HG03378 (cell line): ENCODE data around the gene CNTNAP4.

Experiments
- ATAC-seq: cut with Tn5 transposase; IDR thresholded peaks from one replicate; pipeline ENCODE4 v1.9.1; 2021; ENCODE audit warnings: mild to moderate bottlenecking, moderate library complexity; ENCODE audit not compliant: unreplicated experiment

Gene CNTNAP4

GRCh38 chr16:76484020-76484419 is 206.8 kb downstream of the CNTNAP4 start:
- ATAC-seq, result no peak

DNA sequence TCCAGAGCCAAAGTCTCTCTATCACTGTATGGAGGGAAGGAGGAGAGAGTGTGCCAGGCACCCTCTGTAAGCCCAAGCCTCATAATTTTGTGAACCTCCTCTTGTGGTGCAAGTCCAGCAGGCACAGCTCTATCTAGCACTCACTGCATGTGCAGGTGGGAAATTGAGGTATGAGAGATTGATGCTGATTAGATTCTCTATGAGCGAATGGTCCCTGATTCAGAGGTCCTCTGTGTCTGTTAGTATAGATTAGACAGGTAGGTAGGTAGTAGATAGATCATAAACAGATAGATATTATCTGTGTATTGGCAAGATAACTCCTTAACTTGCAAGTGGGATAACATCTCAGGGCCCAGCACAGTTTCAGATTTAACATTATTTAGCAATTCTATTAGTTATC is 209.5 kb downstream of the CNTNAP4 start:
- no peak for ATAC-seq

- no peak for ATAC-seq
These were observed 210.3 kb downstream of the CNTNAP4 start for GRCh38 chr16:76487411-76488064.

- no peak for ATAC-seq
These were observed 210.8 kb downstream of the CNTNAP4 start for GRCh38 chr16:76488065-76488417.

- ATAC-seq, result no peak
These were observed 212.9 kb downstream of the CNTNAP4 start for GRCh38 chr16:76490036-76490639.

- no peak for ATAC-seq
These were observed 222.8 kb downstream of the CNTNAP4 start for GRCh38 chr16:76500006-76500405.

GRCh38 chr16:76502063-76502462 is 224.9 kb downstream of the CNTNAP4 start:
- ATAC-seq, result no peak

DNA sequence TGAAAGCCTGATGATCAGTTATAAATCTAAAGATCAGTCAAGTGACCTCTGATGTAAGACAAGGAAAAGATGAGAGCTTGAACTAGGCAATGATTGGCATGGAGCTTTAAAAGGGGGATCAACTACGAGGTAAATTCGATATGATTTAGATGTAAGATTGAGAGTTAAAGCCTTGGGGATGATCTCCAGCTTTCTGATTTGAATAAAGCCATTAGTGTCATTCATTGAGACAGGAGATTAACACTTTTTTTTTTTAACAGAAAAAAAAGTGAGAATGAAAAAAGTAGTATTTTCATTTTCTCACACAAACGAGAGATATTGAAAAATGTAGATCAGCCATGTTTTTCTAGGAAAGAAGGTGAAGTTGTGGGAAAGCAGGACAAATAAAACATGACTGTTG is 225.4 kb downstream of the CNTNAP4 start:
- ATAC-seq, result no peak

GRCh38 chr16:76503091-76503490 is 225.9 kb downstream of the CNTNAP4 start:
- no peak for ATAC-seq

- ATAC-seq, result no peak
These were observed 234.0 kb downstream of the CNTNAP4 start for GRCh38 chr16:76511203-76511602.

DNA sequence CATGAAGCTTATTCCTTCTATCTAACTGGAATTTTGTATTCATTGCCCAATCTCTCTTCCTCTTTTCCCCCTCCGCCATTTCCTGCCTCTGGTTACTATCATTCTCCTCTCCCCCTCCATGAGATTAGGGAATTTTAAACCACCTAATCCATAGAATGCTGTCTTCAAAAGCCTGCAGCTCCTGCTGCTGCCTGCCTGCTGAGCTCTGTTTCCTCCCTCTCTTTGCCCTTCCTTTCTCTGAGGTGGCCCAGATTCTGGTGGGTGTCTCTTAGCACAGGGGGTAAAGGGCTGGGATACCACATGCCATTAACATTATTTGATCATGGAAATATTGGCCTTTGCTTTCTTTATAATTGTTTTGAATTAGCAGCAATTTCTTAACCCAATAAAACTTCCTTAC is 241.6 kb downstream of the CNTNAP4 start:
- no peak for ATAC-seq

DNA sequence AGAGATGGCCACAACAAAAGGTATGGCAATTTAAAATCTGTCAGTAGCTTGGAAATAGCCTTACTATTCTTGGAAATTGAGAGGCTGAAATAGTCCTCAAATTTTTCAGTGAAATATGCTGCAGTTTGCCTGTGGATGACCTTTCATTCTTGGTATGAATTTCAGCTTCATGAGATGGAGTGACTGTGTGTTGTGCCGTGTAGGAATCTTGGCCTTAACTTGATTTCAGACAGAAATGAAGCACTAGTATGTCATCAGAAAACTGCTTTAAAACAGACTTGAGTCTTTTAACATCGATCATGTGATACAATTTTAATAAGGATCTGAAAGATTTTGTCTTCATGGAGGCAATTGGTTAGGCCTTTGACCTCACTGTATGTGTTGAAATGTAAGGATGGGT is 247.2 kb downstream of the CNTNAP4 start:
- no peak for ATAC-seq

DNA sequence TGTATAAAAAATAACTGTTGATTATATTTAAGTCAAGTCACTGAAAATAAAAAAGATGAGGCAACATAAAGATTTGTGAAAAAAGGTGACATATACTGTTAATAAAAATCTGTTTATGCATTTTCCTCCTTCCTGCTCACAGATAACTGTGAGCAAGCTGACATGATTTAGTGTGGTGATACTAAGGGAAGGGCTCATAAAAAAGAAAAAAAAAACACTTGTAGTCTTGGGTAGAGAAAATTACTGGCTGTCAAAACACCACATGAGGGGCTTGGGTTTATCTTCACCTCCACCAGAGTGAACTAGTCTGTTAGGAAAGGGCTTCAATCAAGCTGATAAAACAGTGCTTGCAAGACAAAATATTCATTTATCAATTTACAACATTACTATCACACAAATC is 247.6 kb downstream of the CNTNAP4 start:
- ATAC-seq, result no peak

DNA sequence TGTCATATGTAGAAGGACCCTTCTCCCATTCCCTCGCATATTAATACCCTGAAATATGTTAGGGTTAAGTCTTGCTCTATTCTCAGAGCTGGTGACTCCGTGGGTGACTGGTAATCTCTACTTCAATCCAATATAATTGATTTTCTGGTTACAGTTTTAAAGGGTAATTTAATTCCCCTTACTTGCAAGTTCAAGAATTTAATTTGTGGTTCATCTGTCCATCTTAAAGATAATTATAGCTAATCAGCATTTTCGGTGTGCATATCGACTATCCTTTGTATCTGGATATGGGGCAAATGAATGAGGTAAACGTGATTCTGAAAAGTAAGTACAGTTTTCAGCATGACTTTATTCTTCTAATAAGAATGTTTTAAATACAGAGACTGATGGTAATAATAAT is 250.0 kb downstream of the CNTNAP4 start:
- ATAC-seq, result no peak

DNA sequence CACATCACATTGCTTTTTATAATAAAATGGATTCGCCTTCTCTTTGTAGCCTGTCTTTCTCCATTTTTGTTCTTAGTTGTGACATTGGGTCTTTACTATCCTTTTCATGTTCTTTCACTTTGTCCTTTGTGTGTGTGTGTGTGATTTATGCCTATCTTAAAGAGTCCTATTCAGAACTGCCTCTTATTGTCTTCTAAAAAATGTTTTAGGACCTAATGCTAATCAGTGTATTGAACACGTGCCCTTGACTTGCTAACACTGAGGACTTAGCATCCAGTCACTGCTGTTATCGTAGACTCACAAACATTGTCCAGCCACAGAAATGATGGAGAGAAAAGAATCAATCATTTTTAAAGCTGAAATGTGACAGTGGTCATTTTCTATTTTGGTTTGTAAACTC is 251.9 kb downstream of the CNTNAP4 start:
- ATAC-seq, result no peak

DNA sequence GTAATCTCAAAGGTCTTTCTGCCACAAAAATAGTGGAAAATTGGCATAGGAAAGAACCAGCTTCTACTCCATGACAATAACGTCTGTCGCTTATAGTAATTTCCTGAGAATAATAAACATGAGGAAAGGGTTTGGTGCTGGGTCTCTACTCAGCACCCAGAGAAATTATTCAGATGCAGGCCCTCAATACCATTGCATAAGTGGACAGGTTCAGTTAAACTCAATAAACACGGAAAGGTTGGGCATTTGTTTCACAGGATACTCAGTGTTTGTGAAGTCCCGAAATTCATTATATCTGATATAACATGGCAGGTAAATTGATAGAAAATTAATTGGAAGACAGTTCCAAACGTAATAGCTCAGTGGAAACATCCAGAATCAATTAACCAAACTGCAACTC is 254.0 kb downstream of the CNTNAP4 start:
- no peak for ATAC-seq

DNA sequence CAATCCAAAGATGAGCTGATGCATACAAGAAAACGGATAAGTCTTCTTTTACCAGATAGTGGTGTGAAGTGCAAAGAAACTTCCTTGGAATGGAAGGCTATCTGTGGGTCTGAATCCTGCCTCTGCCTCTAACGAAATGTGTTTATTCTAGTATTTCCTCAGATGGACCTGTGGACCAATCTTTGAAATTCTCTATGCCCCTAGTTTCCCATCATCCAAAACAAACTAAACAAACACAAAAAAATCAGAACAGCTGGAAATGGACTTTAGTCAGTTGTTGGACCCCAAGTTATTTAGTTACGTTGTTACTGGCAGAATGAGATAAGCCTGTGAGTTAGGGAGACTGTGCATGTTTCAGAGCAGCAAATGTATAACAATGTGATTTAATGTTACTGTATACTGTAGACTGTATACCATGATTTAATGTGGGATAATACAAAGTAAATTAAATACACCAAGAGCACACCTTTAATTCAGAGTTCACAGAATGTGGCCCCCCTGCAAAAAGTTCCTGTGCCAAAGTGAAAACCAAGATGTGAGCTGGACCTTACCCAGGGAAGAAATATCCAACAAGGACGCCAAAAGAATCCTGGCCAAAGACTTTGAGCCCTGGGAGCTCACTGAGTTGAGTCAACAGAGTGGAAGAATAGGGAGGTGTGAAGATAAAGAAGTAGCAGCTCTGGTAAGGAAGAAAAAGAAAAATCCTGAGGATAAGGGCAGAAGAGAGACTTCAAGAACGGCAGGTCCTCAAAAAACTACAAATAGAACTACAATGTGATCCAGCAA is 255.2 kb downstream of the CNTNAP4 start:
- ATAC-seq, result no peak

GRCh38 chr16:76539609-76540008 is 262.4 kb downstream of the CNTNAP4 start:
- no peak for ATAC-seq

- no peak for ATAC-seq
These were observed 263.9 kb downstream of the CNTNAP4 start for GRCh38 chr16:76541070-76541469.

DNA sequence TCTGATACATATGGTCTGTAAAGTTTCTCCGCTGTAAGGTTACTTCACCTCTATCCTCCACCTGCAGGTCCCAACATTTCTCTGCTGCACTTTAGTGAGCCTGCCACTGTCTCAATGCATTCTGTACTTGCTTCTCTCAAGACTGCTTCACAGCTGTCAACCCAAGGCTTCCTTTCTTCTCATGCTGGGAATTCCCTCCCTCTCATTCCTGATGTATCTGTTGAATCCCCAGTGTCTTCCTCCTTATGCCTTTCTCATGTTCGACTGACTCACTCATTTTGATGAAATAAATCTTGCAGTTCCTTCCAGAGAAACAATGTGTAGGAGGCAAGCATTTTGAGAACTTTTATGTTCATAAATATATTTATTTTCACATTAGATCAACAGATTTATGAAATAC is 288.3 kb downstream of the CNTNAP4 start:
- no peak for ATAC-seq

DNA sequence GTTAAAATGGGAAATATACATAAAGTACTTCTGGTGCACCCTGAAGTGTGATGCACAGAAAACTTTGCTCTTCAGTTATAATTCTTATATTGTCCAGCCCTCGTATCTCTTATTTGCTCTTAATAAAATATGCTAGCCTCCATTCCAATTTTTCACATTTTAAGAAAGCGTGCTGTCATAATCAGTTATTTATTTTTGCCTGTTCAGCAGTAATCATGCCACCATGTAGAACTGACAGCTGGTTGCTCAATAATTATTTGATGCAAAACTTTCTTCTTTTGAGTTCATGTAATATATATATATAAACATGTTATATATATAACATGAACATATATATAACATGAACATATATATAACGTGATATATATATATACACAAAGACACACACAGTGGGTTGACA is 294.6 kb downstream of the CNTNAP4 start:
- no peak for ATAC-seq

- ATAC-seq, result no peak
These were observed 296.1 kb downstream of the CNTNAP4 start for GRCh38 chr16:76573281-76573680.
